ENCODE data around the gene CCDC187.
A peak's percentile ranks its signal among the peaks of the same experiment; 100 is the strongest.

Gene CCDC187

GRCh38 chr9:136235709-136236455 lies 68.0 kb downstream of the CCDC187 start:
- POLR2A ChIA-PET (ENCODE audit: low non-redundant PET) = no interaction called here
- CTCF ChIA-PET = no interaction called here
- no peak for TF ChIP-seq CTCF (conservative IDR thresholded peaks at IDR 0.05; ENCODE audit: low read depth)
- no peak for DNase-seq (ENCODE audit: low spot score)
- H3K27ac ChIP-seq = no peak overlapping the region

- ChIA-PET CTCF (interaction anchor here (0.6 to 1.3 kb wide), 2 partner anchors 9 to 380 kb away, joined by 3 to 5 read pairs; no protein-coding TSS in a partner anchor), POLR2A (ENCODE audit: low non-redundant PET) (no interaction called here)
- no peak overlapping the region for H3K27ac ChIP-seq
- no peak for DNase-seq (ENCODE audit: low spot score)
- TF ChIP-seq CTCF (conservative IDR thresholded peaks at IDR 0.05; ENCODE audit: low read depth) = no peak
Measured at GRCh38 chr9:136235171-136235570, 68.7 kb downstream of the CCDC187 start.

- no peak for TF ChIP-seq CTCF (conservative IDR thresholded peaks at IDR 0.05; ENCODE audit: low read depth)
- no peak for DNase-seq (ENCODE audit: low spot score)
- H3K27ac ChIP-seq = no peak overlapping the region
- POLR2A ChIA-PET (ENCODE audit: low non-redundant PET) = no interaction called here
- CTCF ChIA-PET = interaction anchor here (0.7 to 1.3 kb wide), 2 partner anchors 9 to 265 kb away, joined by 3 to 5 read pairs; no protein-coding TSS in a partner anchor
Measured at GRCh38 chr9:136234597-136234996, 69.3 kb downstream of the CCDC187 start.

- ChIA-PET POLR2A (ENCODE audit: low non-redundant PET) (no interaction called here), CTCF (interaction anchor here (0.7 to 1.3 kb wide), 2 partner anchors 8 to 264 kb away, joined by 3 to 5 read pairs; no protein-coding TSS in a partner anchor)
- peak overlapping the region; percentile 22; the same call in 1 of the 2 replicates for H3K27ac ChIP-seq
- no peak for TF ChIP-seq CTCF (conservative IDR thresholded peaks at IDR 0.05; ENCODE audit: low read depth)
- no peak for DNase-seq (ENCODE audit: low spot score)
Measured at GRCh38 chr9:136233868-136234267, 70.0 kb downstream of the CCDC187 start.

GRCh38 chr9:136233411-136233810 lies 70.5 kb downstream of the CCDC187 start:
- no peak for TF ChIP-seq CTCF (conservative IDR thresholded peaks at IDR 0.05; ENCODE audit: low read depth)
- DNase-seq (ENCODE audit: low spot score) = no peak
- ChIA-PET POLR2A (ENCODE audit: low non-redundant PET) (no interaction called here), CTCF (no interaction called here)
- peak overlapping the region; percentile 22 for H3K27ac ChIP-seq

- peak overlapping the region; percentile 22 for H3K27ac ChIP-seq
- DNase-seq (ENCODE audit: low spot score) = no peak
- ChIA-PET POLR2A (ENCODE audit: low non-redundant PET) (no interaction called here), CTCF (no interaction called here)
- no peak for TF ChIP-seq CTCF (conservative IDR thresholded peaks at IDR 0.05; ENCODE audit: low read depth)
Measured at GRCh38 chr9:136232969-136233368, 70.9 kb downstream of the CCDC187 start.
